ENCODE data around the gene LAPTM5. TPM values are rescaled to one million over a fixed set of nuclear protein-coding genes. Genes with fewer than 3 reads are reported as not detected.

Gene LAPTM5
- total RNA-seq, 3 donors from 2014 or later = 41.3 to 130 (median 70.1) TPM

- H3K27ac ChIP-seq = no peak overlapping the region
- H3K4me1 ChIP-seq = no peaks in the 10 kb centered on the region
- intact Hi-C loops (cut with DNase I; ENCODE audit: low total_unique reads) = no loop called here
- no peak overlapping the region for H3K4me3 ChIP-seq
- TF ChIP-seq, protein P1, sequence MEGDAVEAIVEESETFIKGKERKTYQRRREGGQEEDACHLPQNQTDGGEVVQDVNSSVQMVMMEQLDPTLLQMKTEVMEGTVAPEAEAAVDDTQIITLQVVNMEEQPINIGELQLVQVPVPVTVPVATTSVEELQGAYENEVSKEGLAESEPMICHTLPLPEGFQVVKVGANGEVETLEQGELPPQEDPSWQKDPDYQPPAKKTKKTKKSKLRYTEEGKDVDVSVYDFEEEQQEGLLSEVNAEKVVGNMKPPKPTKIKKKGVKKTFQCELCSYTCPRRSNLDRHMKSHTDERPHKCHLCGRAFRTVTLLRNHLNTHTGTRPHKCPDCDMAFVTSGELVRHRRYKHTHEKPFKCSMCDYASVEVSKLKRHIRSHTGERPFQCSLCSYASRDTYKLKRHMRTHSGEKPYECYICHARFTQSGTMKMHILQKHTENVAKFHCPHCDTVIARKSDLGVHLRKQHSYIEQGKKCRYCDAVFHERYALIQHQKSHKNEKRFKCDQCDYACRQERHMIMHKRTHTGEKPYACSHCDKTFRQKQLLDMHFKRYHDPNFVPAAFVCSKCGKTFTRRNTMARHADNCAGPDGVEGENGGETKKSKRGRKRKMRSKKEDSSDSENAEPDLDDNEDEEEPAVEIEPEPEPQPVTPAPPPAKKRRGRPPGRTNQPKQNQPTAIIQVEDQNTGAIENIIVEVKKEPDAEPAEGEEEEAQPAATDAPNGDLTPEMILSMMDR (IDR thresholded peaks at IDR 0.05) = no peak
- TF ChIP-seq POLR2A (IDR thresholded peaks at IDR 0.05) (no peak), POLR2AphosphoS5 (IDR thresholded peaks at IDR 0.05) (no peak)
- no peaks in the 10 kb centered on the region for H3K9me3 ChIP-seq
- DNase-seq (ENCODE audit: low spot score in 2 of 2) = no peak
- H3K36me3 ChIP-seq = no peaks in the 10 kb centered on the region
- H3K27me3 ChIP-seq = no peaks in the 10 kb centered on the region
Measured at GRCh38 chr1:30738715-30739559, 18.6 kb downstream of the LAPTM5 start.

GRCh38 chr1:30738040-30738714 lies 19.4 kb downstream of the LAPTM5 start:
- no peaks in the 10 kb centered on the region for H3K4me1 ChIP-seq
- no peaks in the 10 kb centered on the region for H3K36me3 ChIP-seq
- intact Hi-C loops (cut with DNase I; ENCODE audit: low total_unique reads) = no loop called here
- no peak for DNase-seq (ENCODE audit: low spot score in 2 of 2)
- H3K27ac ChIP-seq = no peak overlapping the region
- H3K9me3 ChIP-seq = no peaks in the 10 kb centered on the region
- H3K4me3 ChIP-seq = no peak overlapping the region
- no peaks in the 10 kb centered on the region for H3K27me3 ChIP-seq
- TF ChIP-seq POLR2A (IDR thresholded peaks at IDR 0.05) = no peak

GRCh38 chr1:30737357-30738039 lies 20.1 kb downstream of the LAPTM5 start:
- TF ChIP-seq, protein P1 (IDR thresholded peaks at IDR 0.05) = no peak
- TF ChIP-seq POLR2A (IDR thresholded peaks at IDR 0.05) (no peak), POLR2AphosphoS5 (IDR thresholded peaks at IDR 0.05) (no peak)
- no peak for DNase-seq (ENCODE audit: low spot score in 2 of 2)
- no peak overlapping the region for H3K27ac ChIP-seq
- H3K36me3 ChIP-seq = no peaks in the 10 kb centered on the region
- no peaks in the 10 kb centered on the region for H3K4me1 ChIP-seq
- H3K27me3 ChIP-seq = no peaks in the 10 kb centered on the region
- H3K9me3 ChIP-seq = no peaks in the 10 kb centered on the region
- no peak overlapping the region for H3K4me3 ChIP-seq
- intact Hi-C loops (cut with DNase I; ENCODE audit: low total_unique reads) = no loop called here

- no peak overlapping the region for H3K27ac ChIP-seq
- no peaks in the 10 kb centered on the region for H3K9me3 ChIP-seq
- H3K27me3 ChIP-seq = no peaks in the 10 kb centered on the region
- H3K4me1 ChIP-seq = no peaks in the 10 kb centered on the region
- DNase-seq (ENCODE audit: low spot score in 2 of 2) = no peak
- TF ChIP-seq, protein P1 (IDR thresholded peaks at IDR 0.05) = no peak
- TF ChIP-seq POLR2A (IDR thresholded peaks at IDR 0.05) (no peak), POLR2AphosphoS5 (IDR thresholded peaks at IDR 0.05) (no peak)
- intact Hi-C loops (cut with DNase I; ENCODE audit: low total_unique reads) = no loop called here
- no peak overlapping the region for H3K4me3 ChIP-seq
- no peaks in the 10 kb centered on the region for H3K36me3 ChIP-seq
Measured at GRCh38 chr1:30735668-30736498, 21.7 kb downstream of the LAPTM5 start.

DNA sequence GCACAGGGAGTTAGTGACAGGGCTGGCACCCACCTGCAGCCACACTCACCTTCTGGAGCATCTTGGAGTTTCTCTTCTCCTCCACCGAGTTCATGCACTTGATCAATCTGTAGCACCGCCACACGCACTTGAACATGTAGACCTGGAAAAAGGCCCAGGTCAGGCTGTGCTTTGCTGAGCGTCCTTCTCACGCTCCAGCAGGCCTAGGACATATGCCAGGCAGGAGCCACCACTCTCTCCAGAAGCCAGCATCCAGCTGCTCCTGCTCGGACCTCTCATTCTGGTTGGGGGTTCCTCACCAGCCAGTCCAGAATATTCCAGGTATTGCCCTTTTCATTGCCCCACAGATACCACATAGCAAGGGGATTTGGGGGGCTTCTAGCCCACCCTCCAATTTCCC lies 22.4 kb downstream of the LAPTM5 start:
- Histone ChIP-seq H3K9me3 (no peaks in the 10 kb centered on the region), H3K27ac (no peak overlapping the region), H3K4me1 (no peaks in the 10 kb centered on the region), H3K4me3 (no peak overlapping the region), H3K36me3 (no peaks in the 10 kb centered on the region), H3K27me3 (no peaks in the 10 kb centered on the region)
- DNase-seq (ENCODE audit: low spot score in 2 of 2) = no peak
- intact Hi-C loops (cut with DNase I; ENCODE audit: low total_unique reads) = no loop called here
- TF ChIP-seq POLR2AphosphoS5 (IDR thresholded peaks at IDR 0.05) (no peak), POLR2A (IDR thresholded peaks at IDR 0.05) (no peak)
- TF ChIP-seq, protein P1 (IDR thresholded peaks at IDR 0.05) = no peak
